ENCODE results near the gene SH3GL1. TPM values are rescaled to one million over a fixed set of nuclear protein-coding genes. Genes with fewer than 3 reads are reported as not detected.
A peak's percentile ranks its signal among the peaks of the same experiment; 100 is the strongest.

SH3GL1 gene
- total RNA-seq, 1 donor: 83.2 TPM

DNA sequence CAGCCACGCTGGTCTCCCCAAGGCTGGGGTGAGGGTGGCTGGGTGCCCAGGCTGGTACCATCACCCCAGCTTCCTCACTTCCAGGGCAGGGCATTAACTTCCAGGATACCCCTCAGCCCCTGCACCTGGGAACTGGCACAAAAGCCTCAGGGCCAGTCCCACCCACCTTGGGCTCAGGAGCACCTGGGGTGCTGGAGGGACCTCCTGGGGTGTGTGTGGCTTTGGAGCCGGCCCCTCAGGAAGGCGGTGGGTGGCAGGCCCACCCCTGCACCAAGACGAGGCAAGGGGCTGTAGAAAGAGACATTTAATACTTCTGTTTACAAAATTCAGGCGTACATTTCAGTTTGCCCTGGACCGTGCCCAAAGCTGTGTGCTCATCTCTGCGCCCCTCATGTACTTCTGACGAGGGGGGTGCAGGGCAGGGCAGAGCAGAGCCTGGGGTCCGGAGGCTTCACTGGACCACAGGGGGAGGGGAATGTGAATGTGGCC is 40.2 kb downstream of the SH3GL1 start:
- Histone ChIP-seq H3K27me3 (ENCODE audit: insufficient read depth, low read length) (no peaks in the 10 kb centered on the region), H3K4me3 (ENCODE audit: insufficient read depth, low read length) (no peak overlapping the region), H3K79me2 (ENCODE audit: insufficient read depth, low read length) (peaks cover 2% of the 10 kb centered on the region), H3K27ac (ENCODE audit: low read depth, low read length) (no peak overlapping the region), H3K4me1 (ENCODE audit: insufficient read depth, low read length) (no peaks in the 10 kb centered on the region), H3K4me2 (ENCODE audit: insufficient read depth, low read length) (no peak overlapping the region), H2AFZ (ENCODE audit: low read length) (no peak overlapping the region), H3K36me3 (ENCODE audit: insufficient read depth, low read length) (peaks cover 51% of the 10 kb centered on the region), H3K9me3 (ENCODE audit: low read depth, low read length) (no peaks in the 10 kb centered on the region), H4K20me1 (ENCODE audit: insufficient read depth, low read length) (peaks cover 23% of the 10 kb centered on the region)
- TF ChIP-seq, protein P1, sequence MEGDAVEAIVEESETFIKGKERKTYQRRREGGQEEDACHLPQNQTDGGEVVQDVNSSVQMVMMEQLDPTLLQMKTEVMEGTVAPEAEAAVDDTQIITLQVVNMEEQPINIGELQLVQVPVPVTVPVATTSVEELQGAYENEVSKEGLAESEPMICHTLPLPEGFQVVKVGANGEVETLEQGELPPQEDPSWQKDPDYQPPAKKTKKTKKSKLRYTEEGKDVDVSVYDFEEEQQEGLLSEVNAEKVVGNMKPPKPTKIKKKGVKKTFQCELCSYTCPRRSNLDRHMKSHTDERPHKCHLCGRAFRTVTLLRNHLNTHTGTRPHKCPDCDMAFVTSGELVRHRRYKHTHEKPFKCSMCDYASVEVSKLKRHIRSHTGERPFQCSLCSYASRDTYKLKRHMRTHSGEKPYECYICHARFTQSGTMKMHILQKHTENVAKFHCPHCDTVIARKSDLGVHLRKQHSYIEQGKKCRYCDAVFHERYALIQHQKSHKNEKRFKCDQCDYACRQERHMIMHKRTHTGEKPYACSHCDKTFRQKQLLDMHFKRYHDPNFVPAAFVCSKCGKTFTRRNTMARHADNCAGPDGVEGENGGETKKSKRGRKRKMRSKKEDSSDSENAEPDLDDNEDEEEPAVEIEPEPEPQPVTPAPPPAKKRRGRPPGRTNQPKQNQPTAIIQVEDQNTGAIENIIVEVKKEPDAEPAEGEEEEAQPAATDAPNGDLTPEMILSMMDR (IDR thresholded peaks at IDR 0.05; ENCODE audit: extremely low read depth, low read depth, low read length): no peak
- peak; percentile 80 for DNase-seq (ENCODE audit: insufficient read length, low spot score, missing footprints)

DNA sequence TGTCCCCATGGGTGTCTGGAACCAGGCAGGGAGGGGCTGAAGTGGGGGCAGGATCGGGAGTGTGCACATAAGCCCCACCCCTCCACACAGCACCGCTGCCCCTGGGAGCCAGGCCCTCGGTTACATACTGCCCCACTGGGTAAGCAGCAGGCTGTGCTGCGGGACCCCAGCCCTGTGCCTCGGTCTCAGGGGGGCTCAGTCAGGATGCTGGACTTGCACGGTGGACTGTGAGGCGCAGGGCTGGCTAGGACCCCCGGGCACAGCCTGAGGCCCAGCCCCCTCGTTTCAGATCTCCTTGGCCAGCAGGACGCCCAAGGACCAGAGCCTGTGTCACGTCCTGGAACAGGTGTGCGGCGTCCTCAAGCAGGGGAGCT is 40.7 kb downstream of the SH3GL1 start:
- H3K4me2 ChIP-seq (ENCODE audit: insufficient read depth, low read length): no peak overlapping the region
- no peaks in the 10 kb centered on the region for H3K79me2 ChIP-seq (ENCODE audit: insufficient read depth, low read length)
- H3K9me3 ChIP-seq (ENCODE audit: low read depth, low read length): no peaks in the 10 kb centered on the region
- H3K27ac ChIP-seq (ENCODE audit: low read depth, low read length): no peak overlapping the region
- no peak overlapping the region for H3K4me3 ChIP-seq (ENCODE audit: insufficient read depth, low read length)
- peaks cover 21% of the 10 kb centered on the region for H4K20me1 ChIP-seq (ENCODE audit: insufficient read depth, low read length)
- peak; percentile 62 for DNase-seq (ENCODE audit: insufficient read length, low spot score, missing footprints)
- no peaks in the 10 kb centered on the region for H3K4me1 ChIP-seq (ENCODE audit: insufficient read depth, low read length)
- TF ChIP-seq, protein P1 (IDR thresholded peaks at IDR 0.05; ENCODE audit: extremely low read depth, low read depth, low read length): no peak
- H2AFZ ChIP-seq (ENCODE audit: low read length): no peak overlapping the region
- no peaks in the 10 kb centered on the region for H3K27me3 ChIP-seq (ENCODE audit: insufficient read depth, low read length)
- H3K36me3 ChIP-seq (ENCODE audit: insufficient read depth, low read length): peaks cover 48% of the 10 kb centered on the region

DNA sequence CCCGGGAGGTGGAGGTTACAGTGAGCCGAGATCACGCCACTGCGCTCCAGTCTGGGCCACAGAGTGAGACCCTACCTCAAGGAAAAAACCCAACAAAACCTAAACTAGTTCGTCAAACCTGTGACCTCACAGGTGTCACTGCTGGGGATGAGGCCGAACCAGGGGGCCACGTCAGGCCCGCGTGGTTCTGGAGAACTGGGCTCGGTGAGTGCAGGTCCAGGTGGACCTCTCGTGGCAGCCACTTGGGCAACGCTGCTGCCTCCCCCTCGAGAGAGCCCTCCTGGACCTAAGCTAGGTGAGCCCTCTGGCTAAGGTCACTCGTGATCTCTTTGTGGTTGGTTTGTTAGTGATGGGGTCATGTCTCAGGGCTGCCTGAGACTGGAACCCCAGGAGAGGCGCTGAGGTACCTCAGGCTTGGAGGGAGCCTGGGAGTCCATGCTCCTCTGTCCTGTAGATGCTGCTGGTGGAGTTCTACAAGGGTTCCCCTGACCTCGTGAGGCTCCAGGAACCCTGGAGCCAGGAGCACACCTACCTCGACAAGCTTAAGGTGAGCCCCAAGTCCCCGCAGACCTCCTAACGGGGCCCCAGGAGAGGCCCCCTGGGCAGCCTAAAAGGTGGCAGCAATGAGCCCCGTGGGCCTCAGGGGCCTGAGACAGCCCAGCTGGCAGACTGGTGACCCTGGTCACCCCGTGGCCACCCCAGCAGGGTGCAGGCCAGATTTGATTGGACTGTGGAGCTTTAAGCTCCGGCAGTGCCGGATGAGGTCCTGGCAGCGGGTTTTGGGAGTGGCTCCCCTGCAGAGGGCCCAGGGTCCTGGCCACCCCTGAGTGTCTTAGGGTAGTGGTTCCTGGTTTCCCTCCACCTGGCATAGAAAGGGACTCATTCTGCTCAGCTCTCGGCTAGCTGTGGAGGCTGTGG is 41.4 kb downstream of the SH3GL1 start:
- H3K4me1 ChIP-seq (ENCODE audit: insufficient read depth, low read length): no peaks in the 10 kb centered on the region
- TF ChIP-seq, protein P1 (IDR thresholded peaks at IDR 0.05; ENCODE audit: extremely low read depth, low read depth, low read length): no peak
- peaks cover 45% of the 10 kb centered on the region for H3K36me3 ChIP-seq (ENCODE audit: insufficient read depth, low read length)
- H4K20me1 ChIP-seq (ENCODE audit: insufficient read depth, low read length): peaks cover 18% of the 10 kb centered on the region
- no peaks in the 10 kb centered on the region for H3K9me3 ChIP-seq (ENCODE audit: low read depth, low read length)
- peak; percentile 77 for DNase-seq (ENCODE audit: insufficient read length, low spot score, missing footprints)
- no peak overlapping the region for H3K4me2 ChIP-seq (ENCODE audit: insufficient read depth, low read length)
- H3K4me3 ChIP-seq (ENCODE audit: insufficient read depth, low read length): no peak overlapping the region
- H3K27me3 ChIP-seq (ENCODE audit: insufficient read depth, low read length): no peaks in the 10 kb centered on the region
- no peak overlapping the region for H3K27ac ChIP-seq (ENCODE audit: low read depth, low read length)
- H2AFZ ChIP-seq (ENCODE audit: low read length): no peak overlapping the region
- H3K79me2 ChIP-seq (ENCODE audit: insufficient read depth, low read length): no peaks in the 10 kb centered on the region

DNA sequence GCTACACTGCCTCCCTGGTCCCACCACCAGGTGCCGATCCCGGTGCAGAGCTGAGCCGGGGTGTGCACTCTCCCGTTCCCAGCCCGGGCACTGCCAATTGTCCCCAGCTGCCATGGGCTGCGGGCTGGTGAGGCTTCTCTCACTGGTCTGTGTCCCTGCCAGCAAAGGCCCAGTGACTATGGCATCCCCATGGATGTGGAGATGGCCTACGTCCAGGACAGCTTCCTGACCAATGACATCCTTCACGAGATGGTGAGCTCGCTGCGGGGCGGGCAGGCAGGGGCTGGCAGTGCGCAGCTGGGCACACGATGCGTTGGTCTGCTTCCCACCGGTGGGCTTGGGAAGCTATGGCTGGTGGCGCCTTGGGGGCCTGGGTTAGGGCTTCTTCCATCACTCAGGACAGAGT is 42.4 kb downstream of the SH3GL1 start:
- TF ChIP-seq, protein P1 (IDR thresholded peaks at IDR 0.05; ENCODE audit: extremely low read depth, low read depth, low read length): no peak
- Histone ChIP-seq H3K27me3 (ENCODE audit: insufficient read depth, low read length) (no peaks in the 10 kb centered on the region), H3K4me3 (ENCODE audit: insufficient read depth, low read length) (no peak overlapping the region), H3K4me1 (ENCODE audit: insufficient read depth, low read length) (no peaks in the 10 kb centered on the region), H3K4me2 (ENCODE audit: insufficient read depth, low read length) (no peak overlapping the region), H3K79me2 (ENCODE audit: insufficient read depth, low read length) (no peaks in the 10 kb centered on the region), H2AFZ (ENCODE audit: low read length) (no peak overlapping the region), H4K20me1 (ENCODE audit: insufficient read depth, low read length) (peaks cover 17% of the 10 kb centered on the region), H3K36me3 (ENCODE audit: insufficient read depth, low read length) (peaks cover 36% of the 10 kb centered on the region), H3K27ac (ENCODE audit: low read depth, low read length) (no peak overlapping the region), H3K9me3 (ENCODE audit: low read depth, low read length) (no peaks in the 10 kb centered on the region)
- DNase-seq (ENCODE audit: insufficient read length, low spot score, missing footprints): peak; percentile 77
